ENCODE results near the gene KIAA1328. TPM values are rescaled to one million over a fixed set of nuclear protein-coding genes. Genes with fewer than 3 reads are reported as not detected.
"Not testable (repeated sequence)": the region's sequence is repeated elsewhere in the genome, so short reads cannot be mapped to it uniquely, and the experiment has no call there.

KIAA1328 gene
- total and polyA plus RNA-seq, 5 donors = 2.6 to 9.7 (median 7.5) TPM

DNA sequence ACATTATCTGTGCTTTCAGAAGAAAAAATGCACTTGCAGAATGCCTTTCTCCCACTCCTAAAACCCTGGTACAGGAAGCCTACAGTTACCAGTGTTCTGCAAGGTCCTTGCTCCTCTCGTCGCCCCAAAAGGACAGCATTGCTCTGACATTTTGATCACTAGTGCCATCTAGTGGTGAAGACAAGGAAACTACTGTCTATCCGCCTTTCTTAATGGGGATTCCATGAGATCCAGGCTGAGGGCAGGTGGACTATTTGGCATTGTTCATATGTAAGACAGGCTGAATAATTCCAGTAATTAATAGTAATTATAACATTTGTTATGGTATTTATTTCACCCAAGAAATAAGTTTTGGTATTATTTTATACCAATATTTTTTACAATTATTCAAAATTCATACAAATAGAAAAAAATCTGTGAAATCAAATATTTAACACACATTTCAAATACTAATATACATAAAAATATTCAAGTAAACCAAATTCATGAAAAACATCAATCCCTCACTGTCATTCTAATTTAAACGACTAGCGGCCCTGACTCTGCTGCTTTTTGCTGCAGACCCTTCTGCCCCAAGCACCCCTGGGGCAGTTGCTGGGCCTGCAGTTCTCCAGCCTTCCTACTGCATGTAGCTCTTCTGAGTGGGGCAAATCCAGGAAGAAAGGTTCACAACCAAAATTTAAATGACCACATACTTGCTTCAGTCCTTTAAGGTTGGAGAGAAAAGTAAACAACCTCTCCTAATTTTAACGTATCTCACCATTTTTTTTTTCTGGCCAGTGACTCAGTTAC is 19.1 kb upstream of the KIAA1328 start:
- H3K27me3 ChIP-seq (ENCODE audit: control insufficient read depth, insufficient read depth) = no peaks in the 10 kb centered on the region
- H3K4me3 ChIP-seq (ENCODE audit: low read length) = no peak overlapping the region
- no peaks in the 10 kb centered on the region for H3K4me1 ChIP-seq (ENCODE audit: control insufficient read depth, insufficient read depth, low read length)
- H3K9me3 ChIP-seq (ENCODE audit: control insufficient read depth, low read length) = no peaks in the 10 kb centered on the region
- 42% methylated on average over 6 of the region's 6 CpGs for WGBS
- intact Hi-C loops (cut with DNase I) = loop anchor here in 1 of 4 donors (5.0 kb wide), 1 partner anchor 122 kb away; no protein-coding TSS in a partner anchor
- DNase-seq = peak in 2 of 3 donors; percentile 20 to 39
- peak; percentile 63 to 73 for ATAC-seq
- no peak overlapping the region for H3K27ac ChIP-seq (ENCODE audit: low read length)

GRCh38 chr18:36811430-36811829 is 17.5 kb upstream of the KIAA1328 start:
- intact Hi-C loops (cut with DNase I) = no loop called here
- Histone ChIP-seq H3K4me3 (ENCODE audit: low read length) (no peak overlapping the region), H3K27me3 (ENCODE audit: control insufficient read depth, insufficient read depth) (no peaks in the 10 kb centered on the region), H3K9me3 (ENCODE audit: control insufficient read depth, low read length) (no peaks in the 10 kb centered on the region), H3K27ac (ENCODE audit: low read length) (no peak overlapping the region), H3K4me1 (ENCODE audit: control insufficient read depth, insufficient read depth, low read length) (peaks cover 3% of the 10 kb centered on the region)
- WGBS = 79% methylated on average over 3 of the region's 3 CpGs
- DNase-seq (no peak), ATAC-seq (peak in 1 of 2 donors; percentile 20)

- no peak for ATAC-seq
- intact Hi-C loops (cut with DNase I) = no loop called here
- Histone ChIP-seq H3K4me3 (ENCODE audit: low read length) (no peak overlapping the region), H3K4me1 (ENCODE audit: control insufficient read depth, insufficient read depth, low read length) (peaks cover 3% of the 10 kb centered on the region), H3K27me3 (ENCODE audit: control insufficient read depth, insufficient read depth) (no peaks in the 10 kb centered on the region), H3K27ac (ENCODE audit: low read length) (peak overlapping the region; percentile 43), H3K9me3 (ENCODE audit: control insufficient read depth, low read length) (no peaks in the 10 kb centered on the region)
- no peak for DNase-seq
Measured at GRCh38 chr18:36811955-36812354, 17.0 kb upstream of the KIAA1328 start.

DNA sequence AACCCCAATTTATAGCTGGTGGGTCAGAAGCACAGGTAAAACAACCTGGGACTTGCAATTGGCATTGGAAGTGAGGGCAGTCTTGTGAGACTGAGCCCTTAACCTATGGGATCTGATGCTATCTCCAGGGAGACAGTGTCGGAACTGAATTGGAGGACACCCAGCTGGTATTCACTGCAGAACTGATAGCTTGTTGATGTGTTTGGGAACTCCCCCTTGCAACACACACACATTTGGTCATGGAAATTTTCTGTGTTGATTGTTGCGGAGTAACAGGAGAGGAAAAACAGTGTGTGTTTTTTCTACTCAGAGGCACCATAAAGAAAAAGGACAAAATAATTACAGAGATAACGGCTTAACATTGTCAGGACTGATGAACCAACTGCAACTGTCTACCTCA is 16.2 kb upstream of the KIAA1328 start:
- H3K27me3 ChIP-seq (ENCODE audit: control insufficient read depth, insufficient read depth) = no peaks in the 10 kb centered on the region
- intact Hi-C loops (cut with DNase I) = no loop called here
- H3K27ac ChIP-seq (ENCODE audit: low read length) = peak overlapping the region; percentile 66
- H3K9me3 ChIP-seq (ENCODE audit: control insufficient read depth, low read length) = no peaks in the 10 kb centered on the region
- DNase-seq = peak in 1 of 3 donors; percentile 38
- H3K4me1 ChIP-seq (ENCODE audit: control insufficient read depth, insufficient read depth, low read length) = peaks cover 3% of the 10 kb centered on the region
- WGBS = 54% methylated on average over 3 of the region's 3 CpGs
- no peak overlapping the region for H3K4me3 ChIP-seq (ENCODE audit: low read length)
- ATAC-seq = peak; percentile 62 to 69

DNA sequence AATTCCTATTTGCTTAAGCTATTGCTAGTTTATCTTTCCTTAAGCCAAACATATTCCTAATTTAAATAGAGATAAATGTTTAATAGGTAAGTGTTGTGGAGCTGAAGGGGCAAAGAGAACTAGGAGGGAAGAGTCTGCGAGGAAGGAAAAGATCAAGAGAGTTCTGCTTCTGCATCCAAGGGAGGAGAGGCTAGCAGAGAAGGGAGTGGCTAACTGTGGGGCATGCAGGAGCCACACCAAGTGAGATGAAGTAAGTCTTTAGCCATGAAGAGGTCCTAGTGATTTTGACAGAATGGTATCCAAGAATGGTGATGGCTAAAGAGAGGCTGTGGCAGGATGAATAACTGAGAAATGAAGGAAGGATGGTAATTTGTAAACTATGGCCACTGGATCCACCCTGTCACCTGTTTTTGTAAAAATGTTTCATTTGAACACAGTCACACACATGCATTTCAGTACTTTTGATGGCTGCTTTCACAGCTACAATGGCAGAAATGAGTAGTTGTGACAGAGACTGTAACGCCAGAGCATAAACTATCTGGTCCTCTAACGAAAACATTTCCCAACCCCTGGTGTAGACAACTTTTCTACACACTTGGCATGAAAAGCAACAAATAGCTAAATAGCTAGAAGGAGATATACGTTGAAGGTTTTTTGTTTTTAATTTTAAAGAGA is 15.7 kb upstream of the KIAA1328 start:
- DNase-seq (no peak), ATAC-seq (no peak)
- Histone ChIP-seq H3K27ac (ENCODE audit: low read length) (no peak overlapping the region), H3K27me3 (ENCODE audit: control insufficient read depth, insufficient read depth) (no peaks in the 10 kb centered on the region), H3K9me3 (ENCODE audit: control insufficient read depth, low read length) (no peaks in the 10 kb centered on the region), H3K4me1 (ENCODE audit: control insufficient read depth, insufficient read depth, low read length) (peaks cover 3% of the 10 kb centered on the region), H3K4me3 (ENCODE audit: low read length) (no peak overlapping the region)
- intact Hi-C loops (cut with DNase I) = no loop called here
- WGBS = 79% methylated on average over 4 of the region's 4 CpGs

GRCh38 chr18:36813824-36814223 is 15.1 kb upstream of the KIAA1328 start:
- Histone ChIP-seq H3K27ac (ENCODE audit: low read length) (no peak overlapping the region), H3K4me3 (ENCODE audit: low read length) (no peak overlapping the region), H3K9me3 (ENCODE audit: control insufficient read depth, low read length) (no peaks in the 10 kb centered on the region), H3K27me3 (ENCODE audit: control insufficient read depth, insufficient read depth) (no peaks in the 10 kb centered on the region), H3K4me1 (ENCODE audit: control insufficient read depth, insufficient read depth, low read length) (peaks cover 3% of the 10 kb centered on the region)
- 82% methylated on average over 3 of the region's 3 CpGs for WGBS
- intact Hi-C loops (cut with DNase I) = no loop called here
- no peak for ATAC-seq
- no peak for DNase-seq

DNA sequence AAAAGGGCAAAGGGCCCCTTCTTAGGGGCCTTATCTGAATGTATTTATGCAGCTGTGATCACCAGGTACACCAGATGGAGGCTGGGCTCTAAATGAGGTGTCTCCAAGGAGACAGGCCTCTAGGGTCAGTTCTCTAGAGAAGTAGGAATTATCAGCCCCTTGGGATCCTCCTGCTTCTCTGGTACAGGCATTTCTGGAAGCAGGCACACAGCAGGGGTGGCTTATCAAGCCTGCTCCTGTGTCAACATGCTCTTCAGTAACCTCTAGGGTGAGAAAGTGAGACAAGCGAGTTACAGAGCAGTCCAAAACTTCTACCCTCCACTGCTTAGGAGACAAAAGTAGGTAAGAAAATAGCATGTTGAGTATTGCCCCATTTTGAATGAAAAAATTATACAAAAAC is 13.9 kb upstream of the KIAA1328 start:
- H3K9me3 ChIP-seq (ENCODE audit: control insufficient read depth, low read length) = no peaks in the 10 kb centered on the region
- 22% methylated on average over 1 of the region's 1 CpG for WGBS
- H3K27me3 ChIP-seq (ENCODE audit: control insufficient read depth, insufficient read depth) = no peaks in the 10 kb centered on the region
- ATAC-seq (peak; percentile 12 to 23), DNase-seq (no peak)
- no peak overlapping the region for H3K4me3 ChIP-seq (ENCODE audit: low read length)
- intact Hi-C loops (cut with DNase I) = no loop called here
- no peak overlapping the region for H3K27ac ChIP-seq (ENCODE audit: low read length)
- H3K4me1 ChIP-seq (ENCODE audit: control insufficient read depth, insufficient read depth, low read length) = peaks cover 3% of the 10 kb centered on the region

DNA sequence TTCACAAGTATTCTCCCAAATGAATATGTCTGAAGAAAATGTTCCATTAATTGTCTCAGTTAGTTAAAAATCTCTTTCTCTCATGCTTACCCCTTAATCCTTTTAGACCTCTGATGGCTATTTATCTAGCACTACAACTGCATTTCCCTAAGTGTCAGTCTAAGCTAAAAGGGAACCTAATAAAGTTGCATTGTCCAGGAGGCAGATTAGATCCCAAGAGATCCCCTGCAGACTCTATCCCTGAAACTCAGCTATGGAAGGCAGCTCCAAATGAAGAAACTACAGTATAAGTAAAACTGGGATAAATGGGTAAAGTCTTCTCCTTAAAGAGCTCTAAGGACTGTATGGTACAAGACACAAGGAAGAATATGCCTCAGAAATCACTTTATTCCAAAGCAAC is 12.8 kb upstream of the KIAA1328 start:
- ATAC-seq; H3K27ac ChIP-seq (ENCODE audit: low read length); DNase-seq; H3K9me3 ChIP-seq (ENCODE audit: control insufficient read depth, low read length); H3K4me1 ChIP-seq (ENCODE audit: control insufficient read depth, insufficient read depth, low read length); intact Hi-C loops (cut with DNase I); H3K4me3 ChIP-seq (ENCODE audit: low read length); H3K27me3 ChIP-seq (ENCODE audit: control insufficient read depth, insufficient read depth): not testable (repeated sequence)

GRCh38 chr18:36817039-36817438 is 11.9 kb upstream of the KIAA1328 start:
- no peaks in the 10 kb centered on the region for H3K27me3 ChIP-seq (ENCODE audit: control insufficient read depth, insufficient read depth)
- no peaks in the 10 kb centered on the region for H3K9me3 ChIP-seq (ENCODE audit: control insufficient read depth, low read length)
- intact Hi-C loops (cut with DNase I) = no loop called here
- H3K4me3 ChIP-seq (ENCODE audit: low read length) = no peak overlapping the region
- H3K27ac ChIP-seq (ENCODE audit: low read length) = no peak overlapping the region
- DNase-seq = peak in 2 of 3 donors; percentile 59 to 60
- ATAC-seq = peak in 1 of 2 donors; percentile 20
- peaks cover 3% of the 10 kb centered on the region for H3K4me1 ChIP-seq (ENCODE audit: control insufficient read depth, insufficient read depth, low read length)
- WGBS = 80% methylated on average over 1 of the region's 1 CpG

DNA sequence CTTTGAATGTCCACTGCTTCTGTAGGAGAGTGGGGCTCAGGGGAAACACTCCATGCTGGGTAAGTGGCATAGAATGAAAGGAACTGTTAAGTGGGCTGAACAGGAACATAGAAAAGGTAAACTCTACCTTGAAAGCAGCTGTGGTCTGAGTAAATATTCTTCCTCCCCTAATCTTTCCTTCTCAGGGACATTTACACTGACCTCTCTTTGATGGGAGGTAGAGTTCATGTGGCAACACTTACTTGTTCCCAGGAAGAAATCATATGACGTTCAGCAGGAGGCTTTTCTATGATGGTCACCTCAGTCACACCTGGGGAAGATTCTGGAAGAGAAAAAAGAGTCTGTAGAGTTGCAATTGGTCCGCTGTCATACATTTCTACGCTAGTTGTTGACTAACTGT is 10.3 kb upstream of the KIAA1328 start:
- ATAC-seq (no peak), DNase-seq (no peak)
- no peak overlapping the region for H3K27ac ChIP-seq (ENCODE audit: low read length)
- H3K27me3 ChIP-seq (ENCODE audit: control insufficient read depth, insufficient read depth) = no peaks in the 10 kb centered on the region
- 95% methylated on average over 3 of the region's 3 CpGs for WGBS
- intact Hi-C loops (cut with DNase I) = no loop called here
- no peaks in the 10 kb centered on the region for H3K9me3 ChIP-seq (ENCODE audit: control insufficient read depth, low read length)
- peaks cover 3% of the 10 kb centered on the region for H3K4me1 ChIP-seq (ENCODE audit: control insufficient read depth, insufficient read depth, low read length)
- no peak overlapping the region for H3K4me3 ChIP-seq (ENCODE audit: low read length)

- no peak for DNase-seq
- ATAC-seq = no peak
- intact Hi-C loops (cut with DNase I) = no loop called here
- Histone ChIP-seq H3K4me3 (ENCODE audit: low read length) (no peak overlapping the region), H3K4me1 (ENCODE audit: control insufficient read depth, insufficient read depth, low read length) (peaks cover 3% of the 10 kb centered on the region), H3K27ac (ENCODE audit: low read length) (no peak overlapping the region), H3K27me3 (ENCODE audit: control insufficient read depth, insufficient read depth) (no peaks in the 10 kb centered on the region), H3K9me3 (ENCODE audit: control insufficient read depth, low read length) (no peaks in the 10 kb centered on the region)
Measured at GRCh38 chr18:36819621-36820020, 9.3 kb upstream of the KIAA1328 start.
